IMR-90 (cell line): ENCODE results near the gene MLLT3. TPM values are rescaled to one million over a fixed set of nuclear protein-coding genes. Genes with fewer than 3 reads are reported as not detected.

Experiments used
- ATAC-seq: fragments of 200-7000 bp; cut with Tn5 transposase; 2 replicates; pipeline ENCODE4 v1.9.1; 2020; ENCODE audit warnings: low read depth, mild to moderate bottlenecking, moderate library complexity
- BruUV-seq: library from RNA; stranded (reverse); fragments of 400-500 nt; replicated peaks from 2 replicates; lab custom pipeline; 2021; lab: Mats Ljungman, UMichigan
- CTCF ChIA-PET: fragments of 300-600 bp; formaldehyde crosslinking; extraction: SDS; loops from one replicate; lab custom pipeline; 2021; ENCODE audit warnings: antibody characterized with exemption; lab: Yijun Ruan, JAX
- POLR2A ChIA-PET: fragments of 300-600 bp; sonication (Branson Sonifier 250); formaldehyde crosslinking; loops from one replicate; lab custom pipeline; 2022; ENCODE audit warnings: antibody characterized with exemption; ENCODE audit not compliant: unreplicated experiment; lab: Charles Lee
- DNase-seq: peaks from one replicate; pipeline ENCODE4 v3.0.0; 2013
- H2AFZ ChIP-seq: replicated peaks from 2 replicates; pipeline ENCODE3; 2013; ENCODE audit warnings: low read length, mild to moderate bottlenecking; ENCODE audit not compliant: poor library complexity
- H2AK5ac ChIP-seq: 2 replicates; pipeline ENCODE4 v1.6.1; 2013; ENCODE audit warnings: low read depth, low read length, inconsistent platforms
- H2AK9ac ChIP-seq: replicated peaks from 2 replicates; pipeline ENCODE3; 2013; ENCODE audit warnings: mild to moderate bottlenecking, low read depth, low read length, moderate library complexity; ENCODE audit not compliant: poor library complexity
- H2BK120ac ChIP-seq: 2 replicates; pipeline ENCODE4 v1.6.1; 2013; ENCODE audit warnings: low read depth, low read length, inconsistent platforms
- H2BK15ac ChIP-seq: 3 replicates; pipeline ENCODE4 v1.6.1; 2013; ENCODE audit warnings: low read depth, low read length, inconsistent platforms
- H2BK20ac ChIP-seq: 2 replicates; pipeline ENCODE4 v1.6.1; 2013; ENCODE audit warnings: low read depth, mild to moderate bottlenecking, inconsistent platforms, low read length, moderate library complexity
- H2BK5ac ChIP-seq: 2 replicates; pipeline ENCODE4 v1.6.1; 2013; ENCODE audit warnings: mild to moderate bottlenecking, low read depth, low read length, inconsistent platforms; ENCODE audit not compliant: poor library complexity, severe bottlenecking
- H3K14ac ChIP-seq: replicated peaks from 2 replicates; pipeline ENCODE4 v1.6.1; 2013; ENCODE audit warnings: low read depth, low read length, inconsistent platforms
- H3K18ac ChIP-seq: 2 replicates; pipeline ENCODE4 v1.6.1; 2013; ENCODE audit warnings: low read depth, low read length, control low read depth
- H3K23ac ChIP-seq: 2 replicates; pipeline ENCODE4 v1.6.1; 2013; ENCODE audit warnings: low read depth, low read length, inconsistent platforms
- H3K27ac ChIP-seq: 2 replicates; pipeline ENCODE4 v1.5.1; 2013; ENCODE audit warnings: mild to moderate bottlenecking, control low read depth, low read length; ENCODE audit not compliant: insufficient read depth
- H3K27me3 ChIP-seq: 2 replicates; pipeline ENCODE4 v1.6.1; 2013; ENCODE audit warnings: low read length; ENCODE audit not compliant: control insufficient read depth, insufficient read depth
- H3K36me3 ChIP-seq: 2 replicates; pipeline ENCODE4 v1.6.1; 2013; ENCODE audit warnings: low read length, mixed read lengths; ENCODE audit not compliant: control insufficient read depth, insufficient read depth
- H3K4ac ChIP-seq: 2 replicates; pipeline ENCODE4 v1.6.1; 2013; ENCODE audit warnings: low read depth, low read length, inconsistent platforms
- H3K4me1 ChIP-seq: 2 replicates; pipeline ENCODE4 v1.6.1; 2013; ENCODE audit warnings: low read length, mixed read lengths; ENCODE audit not compliant: control insufficient read depth, insufficient read depth
- H3K4me2 ChIP-seq: 2 replicates; pipeline ENCODE4 v1.6.1; 2013; ENCODE audit warnings: low read depth, mild to moderate bottlenecking, control low read depth, low read length, moderate library complexity
- H3K4me3 ChIP-seq: 2 replicates; pipeline ENCODE4 v1.5.1; 2013; ENCODE audit warnings: low read depth, mild to moderate bottlenecking, control low read depth, low read length, moderate library complexity; ENCODE audit not compliant: insufficient read depth
- H3K56ac ChIP-seq: 2 replicates; pipeline ENCODE4 v1.6.1; 2013; ENCODE audit warnings: low read length, inconsistent platforms; ENCODE audit not compliant: insufficient read depth; ENCODE audit errors: extremely low read depth
- H3K79me1 ChIP-seq, 2 experiments: 2 replicates each; pipeline ENCODE4 v1.6.1; 2013; ENCODE audit warnings: low read length in 2 of 2, inconsistent platforms in 1 of 2, low read depth in 1 of 2
- H3K9ac ChIP-seq: 2 replicates; pipeline ENCODE4 v1.6.1; 2013; ENCODE audit warnings: low read depth, low read length, control low read depth
- H3K9me1 ChIP-seq: 2 replicates; pipeline ENCODE4 v1.6.1; 2013; ENCODE audit warnings: low read length, inconsistent platforms; ENCODE audit not compliant: insufficient read depth
- H3K9me3 ChIP-seq: 2 replicates; pipeline ENCODE4 v1.6.1; 2013; ENCODE audit warnings: low read length; ENCODE audit not compliant: control insufficient read depth, insufficient read depth
- H4K20me1 ChIP-seq: 2 replicates; pipeline ENCODE4 v1.6.1; 2013; ENCODE audit warnings: low read length, inconsistent platforms; ENCODE audit not compliant: insufficient read depth
- H4K5ac ChIP-seq: 2 replicates; pipeline ENCODE4 v1.6.1; 2013; ENCODE audit warnings: mild to moderate bottlenecking, low read depth, low read length, control low read depth
- H4K8ac ChIP-seq, 2 experiments: 2 replicates each; pipeline ENCODE4 v1.6.1; 2013; ENCODE audit warnings: low read depth in 2 of 2, low read length in 2 of 2, control low read depth in 1 of 2, inconsistent platforms in 1 of 2
- H4K91ac ChIP-seq: 2 replicates; pipeline ENCODE4 v1.6.1; 2013; ENCODE audit warnings: low read depth, low read length, inconsistent platforms; ENCODE audit not compliant: insufficient read depth
- RAD21 ChIP-seq: IDR thresholded peaks from 2 replicates; pipeline ENCODE4 v1.6.1; 2012; ENCODE audit warnings: low read length, improper control_type of control experiment
- RFX5 ChIP-seq: IDR thresholded peaks from 2 replicates; pipeline ENCODE4 v1.8.0; 2012; ENCODE audit warnings: low read depth, mild to moderate bottlenecking, low read length, moderate library complexity
- SMC3 ChIP-seq: fragments of 150-350 bp; IDR thresholded peaks from 2 replicates; pipeline ENCODE4 v1.6.1; 2016; ENCODE audit warnings: low read depth, mild to moderate bottlenecking, antibody characterized with exemption, low read length, moderate library complexity
- dilution Hi-C: fragments of 300-500 bp; cut with HindIII; formaldehyde crosslinking; loops from one replicate; pipeline ENCODE4 v1.14.3; 2018; ENCODE audit warnings: low sequenced_read_pairs; ENCODE audit not compliant: unreplicated experiment
- in situ Hi-C: fragments of 300-500 bp; cut with MboI; formaldehyde crosslinking; loops from 3 replicates; pipeline ENCODE4 v1.14.3; 2019; ENCODE audit warnings: low sequenced_read_pairs, inconsistent platforms, mixed read lengths
- intact Hi-C: fragments of 100-400 bp; cut with micrococcal nuclease; formaldehyde crosslinking; loops from 2 replicates; pipeline ENCODE4 v1.10.0; 2022
- polyA plus RNA-seq, 3 experiments: library from polyadenylated mRNA; depleted of rRNA; stranded (reverse); fragments of >200 nt; gene quantifications; 2 replicates each; pipeline ENCODE4 v1.2.3, GENCODE V29; 2012; ENCODE audit warnings: low replicate concordance in 1 of 3
- total RNA-seq: library from RNA; depleted of rRNA; stranded (reverse); fragments of >200 nt; gene quantifications from 2 replicates; pipeline ENCODE4 v1.2.3, GENCODE V29; 2012

Gene MLLT3
- total and polyA plus RNA-seq, 2 of the 4 experiments (the other 2 are of a cell fraction): 10.4 to 21.1 TPM

DNA sequence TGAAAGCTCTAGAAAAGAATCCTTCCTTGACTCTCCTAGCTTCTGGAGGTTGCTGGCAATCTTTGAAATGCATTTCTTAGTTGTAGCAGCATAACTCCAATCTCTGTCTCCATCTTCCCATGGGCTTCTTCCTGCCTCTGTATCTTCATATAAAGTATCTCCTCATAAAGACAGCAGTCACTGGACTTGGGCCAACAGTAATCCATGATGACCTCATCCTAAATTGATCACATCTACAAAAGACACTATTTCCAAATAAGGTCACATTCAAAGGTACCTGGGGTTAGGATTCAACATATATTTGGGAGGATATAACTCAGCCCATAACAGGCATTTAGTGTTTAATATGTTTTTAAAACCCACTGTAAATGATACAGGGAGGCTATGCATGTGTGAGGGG, 123.3 kb downstream of the MLLT3 start:
- no peak overlapping the region for H3K4me2 ChIP-seq
- H2AK5ac ChIP-seq: no peak overlapping the region
- TF ChIP-seq RAD21: no peak
- no peak for TF ChIP-seq SMC3
- no peak for TF ChIP-seq RFX5
- H2AK9ac ChIP-seq: no peak overlapping the region
- no peaks in the 10 kb centered on the region for H3K9me3 ChIP-seq
- H2BK20ac ChIP-seq: no peak overlapping the region
- H3K4ac ChIP-seq: no peak overlapping the region
- intact Hi-C loops (no loop called here), in situ Hi-C loops (no loop called here), dilution Hi-C loops (no loop called here)
- H3K4me3 ChIP-seq: no peak overlapping the region
- no peak overlapping the region for H2AFZ ChIP-seq
- ChIA-PET POLR2A (interaction anchor here (0.5 kb wide), 1 partner anchor 496 kb away, joined by 7 read pairs; no protein-coding TSS in a partner anchor), CTCF (interaction anchor here (1.1 to 1.5 kb wide), 2 partner anchors 12 to 21 kb away, joined by 3 to 6 read pairs; no protein-coding TSS in a partner anchor)
- no peak overlapping the region for H3K23ac ChIP-seq
- no peak overlapping the region for H4K8ac ChIP-seq
- H2BK5ac ChIP-seq: no peak overlapping the region
- no peak overlapping the region for H3K14ac ChIP-seq
- no peak overlapping the region for H2BK120ac ChIP-seq
- no peaks in the 10 kb centered on the region for H3K4me1 ChIP-seq
- H3K79me1 ChIP-seq: peaks cover 9% of the 10 kb centered on the region in 2 experiments
- H3K9ac ChIP-seq: no peak overlapping the region
- no peak overlapping the region for H3K27ac ChIP-seq
- no peak overlapping the region for H3K18ac ChIP-seq
- ATAC-seq (no peak), DNase-seq (no peak)
- no peak overlapping the region for H3K56ac ChIP-seq
- H3K36me3 ChIP-seq: no peaks in the 10 kb centered on the region
- no peak overlapping the region for H2BK15ac ChIP-seq
- H4K20me1 ChIP-seq: peaks cover 2% of the 10 kb centered on the region; the same call in 1 of the 2 replicates
- no TSS peak for BruUV-seq
- no peak overlapping the region for H4K5ac ChIP-seq
- H3K9me1 ChIP-seq: no peaks in the 10 kb centered on the region
- no peaks in the 10 kb centered on the region for H3K27me3 ChIP-seq
- H4K91ac ChIP-seq: no peak overlapping the region
